Neural cell (in vitro differentiated cells): ENCODE measurements around the gene MYOM1. TPM values are rescaled to one million over a fixed set of nuclear protein-coding genes. Genes with fewer than 3 reads are reported as not detected.

Experiments
- H2AFZ ChIP-seq: fragments of 200-600, 300-800 bp; sonication (generic), shearing (Covaris generic); 2 replicates; pipeline ENCODE4 v1.6.0; 2014; ENCODE audit warnings: low read depth, mild to moderate bottlenecking, antibody characterized with exemption, low read length, moderate library complexity
- H3F3A ChIP-seq: fragments of 200-600 bp; shearing (Covaris generic); 2 replicates; pipeline ENCODE4 v1.6.1; 2016; ENCODE audit warnings: mild to moderate bottlenecking, moderate library complexity, mixed read lengths, antibody characterized with exemption, low read length; ENCODE audit not compliant: insufficient read depth, poor library complexity, severe bottlenecking
- H3K27ac ChIP-seq: fragments of 200-600, 300-800 bp; sonication (generic), shearing (Covaris generic); 2 replicates; pipeline ENCODE4 v1.5.1; 2014; ENCODE audit warnings: mild to moderate bottlenecking, low read length, moderate library complexity
- H3K27me3 ChIP-seq: fragments of 300-800, 200-600 bp; sonication (generic), shearing (Covaris generic); 2 replicates; pipeline ENCODE4 v1.6.0; 2014; ENCODE audit warnings: mild to moderate bottlenecking, low read depth, low read length, moderate library complexity; ENCODE audit not compliant: insufficient read depth
- H3K36me3 ChIP-seq: fragments of 300-800, 200-600 bp; sonication (generic), shearing (Covaris generic); 2 replicates; pipeline ENCODE4 v1.5.1; 2014; ENCODE audit warnings: mild to moderate bottlenecking, antibody characterized with exemption, low read length, moderate library complexity; ENCODE audit not compliant: insufficient read depth
- H3K4me2 ChIP-seq: fragments of 300-800, 200-600 bp; sonication (generic), shearing (Covaris generic); 2 replicates; pipeline ENCODE4 v1.6.0; 2014; ENCODE audit warnings: mild to moderate bottlenecking, low read length
- H3K4me3 ChIP-seq: fragments of 300-800, 200-600 bp; sonication (generic), shearing (Covaris generic); 2 replicates; pipeline ENCODE4 v1.5.1; 2014; ENCODE audit warnings: mild to moderate bottlenecking, low read length, moderate library complexity
- H3K79me2 ChIP-seq: fragments of 200-600 bp; shearing (Covaris generic); replicated peaks from 2 replicates; pipeline ENCODE4 v1.6.0; 2014; ENCODE audit warnings: mild to moderate bottlenecking, low read length, moderate library complexity; ENCODE audit not compliant: insufficient read depth
- H3K9ac ChIP-seq: fragments of 300-800, 200-600 bp; sonication (generic), shearing (Covaris generic); 2 replicates; pipeline ENCODE4 v1.6.1; 2016; ENCODE audit warnings: mild to moderate bottlenecking, low read length, mixed read lengths
- H3K9me2 ChIP-seq: fragments of 200-600 bp; shearing (Covaris generic); 2 replicates; pipeline ENCODE4 v1.6.1; 2016; ENCODE audit warnings: mild to moderate bottlenecking, low read length, mixed read lengths; ENCODE audit not compliant: insufficient read depth
- H3K9me3 ChIP-seq: fragments of 200-600, 300-800 bp; sonication (generic), shearing (Covaris generic); 2 replicates; pipeline ENCODE4 v1.6.1; 2016; ENCODE audit warnings: mild to moderate bottlenecking, mixed run types, low read length, moderate library complexity, mixed read lengths
- H4K20me1 ChIP-seq: fragments of 200-600 bp; shearing (Covaris generic); 2 replicates; pipeline ENCODE4 v1.6.1; 2016; ENCODE audit warnings: mild to moderate bottlenecking, mixed run types; ENCODE audit not compliant: insufficient read depth
- EP300 ChIP-seq: fragments of 450-650 bp; conservative IDR thresholded peaks from 2 replicates; pipeline ENCODE4 v1.6.1; 2014; ENCODE audit warnings: antibody characterized with exemption, mild to moderate bottlenecking, moderate library complexity; ENCODE audit not compliant: poor library complexity, severe bottlenecking
- EZH2 ChIP-seq: fragments of 200-600, 300-800 bp; shearing (Covaris generic), sonication (generic); IDR thresholded peaks from 2 replicates; pipeline ENCODE4 v1.6.1; 2014; ENCODE audit warnings: antibody characterized with exemption, low read length, borderline replicate concordance, mild to moderate bottlenecking; ENCODE audit not compliant: insufficient read depth, poor library complexity, severe bottlenecking
- MXI1 ChIP-seq: fragments of 450-650 bp; conservative IDR thresholded peaks from 2 replicates; pipeline ENCODE4 v1.6.1; 2014; ENCODE audit warnings: antibody characterized with exemption, mild to moderate bottlenecking; ENCODE audit not compliant: poor library complexity, severe bottlenecking
- RAD21 ChIP-seq: fragments of 450-650 bp; conservative IDR thresholded peaks from 2 replicates; pipeline ENCODE4 v1.6.1; 2014; ENCODE audit warnings: antibody characterized with exemption, mild to moderate bottlenecking, moderate library complexity
- REST ChIP-seq: IDR thresholded peaks from 2 replicates; pipeline ENCODE4 v1.6.1; 2012; ENCODE audit warnings: borderline replicate concordance
- SMC3 ChIP-seq: fragments of 450-650 bp; conservative IDR thresholded peaks from 2 replicates; pipeline ENCODE4 v1.6.1; 2014; ENCODE audit warnings: antibody characterized with exemption, mild to moderate bottlenecking, moderate library complexity; ENCODE audit not compliant: poor library complexity
- TAF1 ChIP-seq: IDR thresholded peaks from 2 replicates; pipeline ENCODE4 v1.6.1; 2012; ENCODE audit warnings: low read depth
- polyA plus RNA-seq: library from polyadenylated mRNA; depleted of rRNA; stranded (reverse); fragments of >200 nt; gene quantifications from 2 replicates; pipeline ENCODE4 v1.2.3, GENCODE V29; 2014
- TF ChIP-seq, protein P1 (sequence below): fragments of 450-650 bp; IDR thresholded peaks from 2 replicates; pipeline ENCODE4 v1.5.1; 2014; ENCODE audit warnings: antibody characterized with exemption, mild to moderate bottlenecking, moderate library complexity; ENCODE audit not compliant: poor library complexity, severe bottlenecking

The MYOM1 gene
- polyA plus RNA-seq, 1 donor from 2014 or later = 1.7 TPM

DNA sequence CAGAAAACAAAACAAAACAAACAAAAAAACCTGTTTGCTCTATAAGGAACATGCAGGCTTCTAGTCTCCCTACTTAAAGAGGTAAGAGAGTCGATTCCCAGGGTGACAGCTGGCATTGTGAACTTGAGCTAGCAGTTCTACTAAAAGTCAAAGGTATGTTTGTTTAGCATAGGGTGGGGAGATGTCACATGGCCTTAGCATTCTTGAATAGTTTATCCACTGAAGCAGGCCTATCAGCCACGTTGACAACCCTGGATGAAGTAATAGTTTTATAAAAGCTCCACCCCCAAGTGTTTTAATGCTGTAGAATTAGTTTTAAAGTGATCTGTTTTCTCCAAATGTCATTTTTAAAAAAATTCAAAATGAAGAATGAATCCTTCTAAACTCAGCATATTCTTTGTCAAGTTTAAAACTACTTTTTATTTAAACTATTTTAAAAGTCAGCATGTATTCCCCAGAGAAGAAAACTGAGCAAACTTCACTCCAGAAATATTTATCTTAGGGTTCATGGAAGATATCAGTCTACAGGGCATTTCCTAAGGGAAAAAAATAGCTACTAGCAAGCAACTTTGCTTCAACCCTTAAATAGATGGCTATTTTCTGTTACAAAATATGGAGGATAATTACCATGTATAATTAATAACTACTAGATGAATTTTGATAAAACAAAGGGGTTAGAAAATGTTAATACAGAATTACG, 1.7 kb downstream of the MYOM1 start:
- no peak overlapping the region for H3K4me2 ChIP-seq
- TF ChIP-seq SMC3 (no peak), RAD21 (no peak), MXI1 (no peak), EZH2 (no peak), TAF1 (no peak)
- no peak overlapping the region for H3K27ac ChIP-seq
- H3K27me3 ChIP-seq = no peaks in the 10 kb centered on the region
- H3K9ac ChIP-seq = no peak overlapping the region
- no peak overlapping the region for H2AFZ ChIP-seq
- H3K9me2 ChIP-seq = no peaks in the 10 kb centered on the region
- no peaks in the 10 kb centered on the region for H3K79me2 ChIP-seq
- no peaks in the 10 kb centered on the region for H3K36me3 ChIP-seq
- H3K9me3 ChIP-seq = no peaks in the 10 kb centered on the region
- no peaks in the 10 kb centered on the region for H4K20me1 ChIP-seq
- H3K4me3 ChIP-seq = no peak overlapping the region
- no peaks in the 10 kb centered on the region for H3F3A ChIP-seq

DNA sequence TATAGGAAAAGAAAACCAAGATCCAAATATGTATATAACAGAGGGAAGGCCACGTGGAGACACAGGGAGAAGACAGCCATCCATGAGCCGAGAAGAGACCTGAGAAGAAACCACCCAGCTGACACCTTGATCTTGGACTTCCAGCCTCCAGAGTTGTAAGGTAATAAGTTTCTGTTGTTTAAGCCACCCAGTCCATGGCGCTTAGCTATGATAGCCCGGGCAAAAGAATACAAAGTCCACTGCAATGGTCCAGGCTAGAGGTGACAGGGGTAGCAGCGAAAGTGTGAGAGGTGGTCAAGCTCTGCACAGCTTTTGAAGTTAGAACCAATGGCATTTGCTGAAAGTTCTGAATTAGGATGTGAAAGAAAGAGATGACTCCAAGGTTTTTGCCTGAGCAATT, 2.8 kb downstream of the MYOM1 start:
- H3K9ac ChIP-seq = no peak overlapping the region
- H3K9me2 ChIP-seq = no peaks in the 10 kb centered on the region
- H3K9me3 ChIP-seq = no peaks in the 10 kb centered on the region
- H3K36me3 ChIP-seq = no peaks in the 10 kb centered on the region
- H2AFZ ChIP-seq = no peak overlapping the region
- H3K27ac ChIP-seq = no peak overlapping the region
- no peak overlapping the region for H3K4me3 ChIP-seq
- TF ChIP-seq, protein P1, sequence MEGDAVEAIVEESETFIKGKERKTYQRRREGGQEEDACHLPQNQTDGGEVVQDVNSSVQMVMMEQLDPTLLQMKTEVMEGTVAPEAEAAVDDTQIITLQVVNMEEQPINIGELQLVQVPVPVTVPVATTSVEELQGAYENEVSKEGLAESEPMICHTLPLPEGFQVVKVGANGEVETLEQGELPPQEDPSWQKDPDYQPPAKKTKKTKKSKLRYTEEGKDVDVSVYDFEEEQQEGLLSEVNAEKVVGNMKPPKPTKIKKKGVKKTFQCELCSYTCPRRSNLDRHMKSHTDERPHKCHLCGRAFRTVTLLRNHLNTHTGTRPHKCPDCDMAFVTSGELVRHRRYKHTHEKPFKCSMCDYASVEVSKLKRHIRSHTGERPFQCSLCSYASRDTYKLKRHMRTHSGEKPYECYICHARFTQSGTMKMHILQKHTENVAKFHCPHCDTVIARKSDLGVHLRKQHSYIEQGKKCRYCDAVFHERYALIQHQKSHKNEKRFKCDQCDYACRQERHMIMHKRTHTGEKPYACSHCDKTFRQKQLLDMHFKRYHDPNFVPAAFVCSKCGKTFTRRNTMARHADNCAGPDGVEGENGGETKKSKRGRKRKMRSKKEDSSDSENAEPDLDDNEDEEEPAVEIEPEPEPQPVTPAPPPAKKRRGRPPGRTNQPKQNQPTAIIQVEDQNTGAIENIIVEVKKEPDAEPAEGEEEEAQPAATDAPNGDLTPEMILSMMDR = no peak
- no peak for TF ChIP-seq MXI1
- TF ChIP-seq TAF1 = no peak
- TF ChIP-seq EP300 = no peak
- no peak for TF ChIP-seq REST
- no peak for TF ChIP-seq RAD21
- no peaks in the 10 kb centered on the region for H4K20me1 ChIP-seq
- H3F3A ChIP-seq = no peaks in the 10 kb centered on the region
- no peak overlapping the region for H3K4me2 ChIP-seq
- H3K27me3 ChIP-seq = no peaks in the 10 kb centered on the region
- H3K79me2 ChIP-seq = no peaks in the 10 kb centered on the region
